NCI-H2081 treated with DMSO at 0.1 percent for 48 hours (cell line): ENCODE data around the gene CPLX3.

Experiments
- DNase-seq: peaks from one replicate; lab custom pipeline; 2025; lab: John Stamatoyannopoulos, UW

The CPLX3 gene

DNA sequence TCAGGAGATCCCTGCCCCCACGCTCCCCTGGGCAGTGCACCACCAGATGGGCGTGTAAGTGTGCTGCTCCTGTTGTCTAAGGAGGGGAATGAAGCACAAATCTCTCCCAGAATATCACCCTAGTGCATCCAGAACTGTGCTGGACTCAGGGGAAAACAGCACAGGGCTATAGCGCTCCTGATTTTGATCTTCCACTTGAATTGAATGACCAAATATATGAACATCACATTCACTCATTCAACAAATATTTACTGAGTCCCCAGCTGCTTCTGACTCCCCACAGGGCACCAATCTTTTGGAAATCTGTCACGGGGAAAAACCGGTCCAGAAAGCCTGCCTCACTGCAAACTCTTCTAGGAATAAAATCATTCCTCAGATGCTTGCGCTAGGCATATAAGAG, 2.4 kb downstream of the CPLX3 start:
- no peak for DNase-seq

GRCh38 chr15:74829486-74829885, 3.1 kb downstream of the CPLX3 start:
- no peak for DNase-seq

DNA sequence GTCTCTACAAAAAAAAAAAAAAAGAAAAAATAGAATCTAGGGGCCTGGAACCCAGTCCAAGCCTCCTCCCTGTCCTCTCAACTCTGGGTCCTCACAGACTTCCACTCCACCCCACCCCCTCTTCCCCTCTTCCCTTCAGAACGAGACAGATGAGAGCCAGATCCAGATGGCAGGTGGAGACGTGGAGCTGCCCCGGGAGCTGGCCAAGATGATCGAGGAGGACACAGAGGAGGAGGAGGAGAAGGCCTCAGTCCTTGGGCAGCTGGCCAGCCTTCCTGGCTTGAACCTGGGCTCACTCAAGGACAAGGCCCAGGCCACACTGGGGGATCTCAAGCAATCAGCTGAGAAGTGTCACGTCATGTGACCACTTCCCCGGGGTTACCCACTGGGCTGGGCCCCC, 3.6 kb downstream of the CPLX3 start:
- no peak for DNase-seq

DNA sequence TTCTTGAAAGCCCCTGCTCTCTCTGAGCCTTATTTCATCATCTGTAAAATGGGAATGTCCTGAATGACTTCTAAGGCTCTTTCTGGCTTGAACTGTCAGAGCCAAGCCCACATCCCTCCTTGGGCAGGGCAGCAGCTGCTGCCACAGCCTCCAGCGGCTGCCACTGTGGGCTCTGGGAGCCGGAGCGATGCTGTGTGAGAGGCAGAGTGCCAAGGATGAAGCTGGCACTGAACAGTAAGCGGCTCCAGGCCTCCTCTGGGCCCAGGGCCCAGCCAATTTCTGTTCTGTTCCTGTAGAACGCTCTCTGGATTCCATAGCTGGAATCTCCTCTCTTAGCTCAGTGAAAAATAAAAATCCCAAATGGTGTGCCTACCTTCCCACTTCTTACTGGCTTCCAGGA, 4.4 kb downstream of the CPLX3 start:
- DNase-seq = no peak

DNA sequence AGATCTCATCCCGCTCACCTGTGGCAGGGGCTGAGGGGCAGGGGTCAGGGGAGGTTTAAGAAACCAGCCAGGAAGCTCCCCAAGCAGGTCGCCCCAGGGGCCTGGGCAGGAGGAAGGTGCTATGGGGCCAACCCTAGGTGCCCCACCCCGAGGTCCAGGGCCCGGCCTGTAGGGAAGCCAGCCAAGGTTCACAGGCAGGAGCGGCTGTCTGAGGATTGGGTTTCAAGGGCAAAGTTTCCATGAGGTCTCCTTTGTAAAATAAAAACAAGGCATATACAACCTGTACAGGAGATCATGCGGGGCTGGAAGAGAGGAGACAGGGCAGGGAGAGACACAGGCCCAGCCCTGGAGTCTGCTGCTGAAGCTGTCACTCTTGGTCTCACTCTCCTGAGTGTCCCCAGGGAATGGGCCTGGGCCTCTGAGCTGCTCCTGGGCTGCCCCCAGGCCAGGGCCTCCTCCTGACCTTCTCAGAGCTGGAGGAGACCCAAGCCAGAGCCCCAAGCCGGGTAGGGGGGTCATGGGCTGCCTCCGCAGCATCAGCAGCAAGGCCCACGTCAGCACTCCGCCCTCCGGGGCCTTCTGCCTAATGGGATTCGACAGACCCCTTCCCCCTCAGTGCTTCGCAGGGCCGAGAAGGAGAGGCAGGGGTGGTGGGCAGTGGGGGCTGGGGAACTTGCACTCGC, 5.5 kb downstream of the CPLX3 start:
- DNase-seq = no peak

DNA sequence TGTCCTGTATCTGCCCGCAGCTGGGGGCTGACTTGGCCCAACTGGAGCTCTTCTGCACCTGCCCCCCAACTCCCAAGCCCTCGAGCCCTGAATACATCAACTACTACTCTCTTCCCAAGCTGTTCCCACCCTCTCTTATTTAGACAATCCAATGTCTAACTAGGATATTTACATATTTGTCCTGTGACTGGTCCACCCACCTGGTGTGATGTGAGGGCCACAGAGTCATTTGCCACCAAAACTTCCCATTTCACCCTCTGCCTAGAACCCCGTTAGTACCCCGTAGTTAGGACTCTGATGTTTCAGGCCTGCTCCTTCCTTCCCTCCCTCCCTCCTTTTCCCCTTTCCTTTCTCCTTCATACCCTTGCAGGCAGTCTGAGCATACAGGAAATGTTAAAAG, 6.4 kb downstream of the CPLX3 start:
- no peak for DNase-seq

GRCh38 chr15:74833376-74834107, 7.1 kb downstream of the CPLX3 start:
- no peak for DNase-seq

DNA sequence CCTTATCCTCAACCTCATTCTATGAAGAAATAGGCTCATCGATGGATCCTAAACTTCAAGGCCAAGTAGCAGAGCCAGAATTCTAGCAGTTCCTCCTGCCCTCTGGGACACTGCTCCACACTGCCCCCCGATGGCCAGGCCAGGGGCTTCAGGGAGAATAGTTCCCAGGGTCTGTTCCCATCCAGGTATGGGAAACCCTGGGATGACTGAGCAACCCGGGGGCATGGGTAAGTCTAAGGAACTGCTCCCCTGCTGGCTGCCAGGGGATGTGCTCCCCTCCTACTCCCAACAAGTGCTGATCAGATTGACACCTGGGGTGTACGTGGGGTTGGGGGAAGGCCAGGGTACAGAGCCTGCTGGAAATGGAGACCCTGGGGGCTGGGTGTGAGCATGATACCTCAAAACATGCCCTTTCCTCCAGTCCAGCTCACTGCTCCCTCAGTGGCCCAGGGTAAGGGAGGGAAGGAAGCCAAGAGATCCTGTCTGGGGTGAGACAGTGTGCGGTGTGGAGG, 8.9 kb downstream of the CPLX3 start:
- DNase-seq = no peak

DNA sequence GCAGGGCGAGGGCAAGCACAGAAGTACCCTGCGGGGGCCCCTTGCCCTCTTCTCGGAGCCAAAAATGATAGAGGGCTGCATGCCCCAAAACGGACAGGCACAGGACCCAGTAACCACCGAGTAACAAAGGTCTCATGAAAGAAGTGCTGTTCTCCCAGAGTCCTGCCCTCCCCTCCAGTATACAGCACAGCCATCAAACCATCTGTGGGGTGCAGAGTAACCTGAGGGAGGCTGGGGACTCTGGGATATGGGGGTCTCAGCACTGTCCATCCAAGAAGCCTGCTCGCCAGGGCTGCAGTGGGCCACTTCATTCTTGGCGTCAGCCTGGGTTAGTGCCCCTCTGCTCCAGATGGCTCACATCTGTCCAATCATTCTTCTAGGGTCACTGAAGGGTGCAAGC, 10.4 kb downstream of the CPLX3 start:
- no peak for DNase-seq

DNA sequence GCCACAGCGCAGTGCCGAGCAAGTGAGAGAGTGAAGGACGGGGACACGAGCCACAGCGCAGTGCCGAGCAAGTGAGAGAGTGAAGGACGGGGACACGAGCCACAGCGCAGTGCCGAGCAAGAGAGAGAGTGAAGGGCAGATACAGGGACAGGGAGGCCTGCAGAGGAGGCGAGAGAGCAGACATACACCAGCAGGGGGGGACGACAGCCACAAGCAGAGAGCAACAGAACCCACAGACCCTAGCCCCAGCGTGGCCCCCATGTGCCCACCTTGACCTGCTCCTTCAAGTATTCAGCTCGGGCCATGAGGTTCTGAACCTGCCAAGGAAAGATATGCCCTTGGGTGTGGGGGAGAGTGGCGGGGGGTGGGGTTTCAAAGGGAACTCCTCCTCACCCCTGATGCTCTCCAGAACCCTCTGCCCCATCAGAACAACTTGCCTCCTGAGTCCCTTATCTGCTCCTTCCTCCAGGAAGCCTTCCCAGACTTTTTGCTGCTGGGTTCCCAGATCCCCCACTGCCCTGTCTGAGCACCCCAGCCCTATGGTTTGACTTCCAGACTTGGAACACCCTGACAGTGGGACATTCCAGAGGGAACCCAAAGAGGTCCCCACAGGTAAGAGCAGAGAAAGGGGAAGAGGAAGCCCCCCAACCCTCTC, 11.2 kb downstream of the CPLX3 start:
- no peak for DNase-seq

- DNase-seq = no peak
These were observed 11.7 kb downstream of the CPLX3 start for GRCh38 chr15:74838137-74838516.

DNA sequence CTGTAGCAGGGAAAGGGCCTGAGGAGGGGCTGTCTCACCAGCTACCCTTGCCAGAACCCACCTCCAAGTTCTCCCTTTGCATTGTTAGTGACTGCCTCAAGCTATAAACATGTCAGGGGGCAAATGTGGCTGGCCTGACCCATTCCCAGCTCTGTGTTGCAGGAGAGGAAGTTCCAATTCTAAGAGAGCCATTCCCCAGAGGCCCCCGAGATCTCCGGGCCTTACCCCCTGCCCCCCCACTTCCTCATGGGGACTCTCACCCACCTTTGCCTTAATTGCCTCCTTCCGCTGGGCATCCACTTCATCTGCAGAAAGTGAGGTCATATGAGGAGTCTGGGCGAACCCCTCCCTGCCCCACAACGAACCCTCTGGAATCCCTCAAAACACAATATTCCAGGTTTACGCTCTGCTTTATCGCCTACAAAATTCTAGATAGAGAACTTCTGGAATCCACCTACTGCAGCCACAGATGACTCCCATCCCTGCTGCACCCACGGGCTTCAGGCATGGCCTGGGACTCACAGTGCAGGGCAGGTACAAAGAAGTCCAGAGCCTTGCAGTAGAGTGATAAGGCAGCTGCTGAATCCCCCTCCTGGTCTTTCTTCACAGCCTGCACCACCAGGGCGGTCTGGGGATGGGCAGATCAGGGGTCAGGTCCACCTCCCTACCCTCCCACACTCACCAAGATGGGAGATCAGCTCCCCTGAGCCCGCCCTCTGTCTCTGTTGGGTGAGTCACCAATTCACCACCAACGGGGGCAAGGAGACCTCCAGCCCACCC, 12.5 kb downstream of the CPLX3 start:
- no peak for DNase-seq

DNA sequence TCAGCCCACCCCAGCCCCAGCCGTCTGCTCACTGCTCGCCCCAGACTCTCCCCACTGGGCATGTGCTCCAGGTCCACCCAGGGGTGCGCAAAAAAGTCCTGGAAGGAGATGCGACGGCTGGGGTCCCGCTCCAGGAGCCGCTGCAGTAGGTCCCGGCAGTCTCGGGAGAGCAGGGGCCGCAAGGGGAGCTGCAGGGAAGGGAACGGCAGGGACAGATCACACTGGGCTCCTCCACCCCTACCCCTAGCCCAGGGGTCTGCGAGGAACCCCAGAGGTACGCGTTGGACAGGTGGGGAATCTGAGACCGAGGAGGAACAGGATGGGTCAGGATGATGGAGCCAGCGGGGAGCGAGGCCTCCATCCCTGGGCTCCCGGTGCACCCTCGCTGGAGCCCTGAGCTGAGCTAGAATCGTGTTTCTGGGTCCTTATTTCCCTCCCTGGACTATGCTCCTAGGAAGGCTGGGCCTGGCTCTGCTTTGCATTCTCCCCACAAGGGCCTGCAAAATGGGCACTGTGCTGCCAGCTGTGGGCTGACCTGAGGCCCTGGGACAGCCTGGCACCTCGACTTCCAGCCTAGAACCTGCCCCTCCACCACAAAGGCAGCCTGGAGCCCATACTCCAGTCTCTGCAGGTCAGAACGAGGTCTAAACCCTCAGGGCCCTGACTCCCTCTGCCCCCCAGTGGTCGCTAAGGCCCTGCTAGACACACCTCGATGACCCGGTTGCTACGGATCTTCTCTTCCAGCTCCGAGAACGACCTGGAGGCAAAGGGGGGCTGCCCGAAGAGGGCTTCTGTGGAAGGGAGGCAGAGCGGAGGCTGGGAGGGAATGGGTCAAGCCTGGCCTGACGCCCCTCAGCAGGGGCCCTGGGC, 13.3 kb downstream of the CPLX3 start:
- DNase-seq = no peak

DNA sequence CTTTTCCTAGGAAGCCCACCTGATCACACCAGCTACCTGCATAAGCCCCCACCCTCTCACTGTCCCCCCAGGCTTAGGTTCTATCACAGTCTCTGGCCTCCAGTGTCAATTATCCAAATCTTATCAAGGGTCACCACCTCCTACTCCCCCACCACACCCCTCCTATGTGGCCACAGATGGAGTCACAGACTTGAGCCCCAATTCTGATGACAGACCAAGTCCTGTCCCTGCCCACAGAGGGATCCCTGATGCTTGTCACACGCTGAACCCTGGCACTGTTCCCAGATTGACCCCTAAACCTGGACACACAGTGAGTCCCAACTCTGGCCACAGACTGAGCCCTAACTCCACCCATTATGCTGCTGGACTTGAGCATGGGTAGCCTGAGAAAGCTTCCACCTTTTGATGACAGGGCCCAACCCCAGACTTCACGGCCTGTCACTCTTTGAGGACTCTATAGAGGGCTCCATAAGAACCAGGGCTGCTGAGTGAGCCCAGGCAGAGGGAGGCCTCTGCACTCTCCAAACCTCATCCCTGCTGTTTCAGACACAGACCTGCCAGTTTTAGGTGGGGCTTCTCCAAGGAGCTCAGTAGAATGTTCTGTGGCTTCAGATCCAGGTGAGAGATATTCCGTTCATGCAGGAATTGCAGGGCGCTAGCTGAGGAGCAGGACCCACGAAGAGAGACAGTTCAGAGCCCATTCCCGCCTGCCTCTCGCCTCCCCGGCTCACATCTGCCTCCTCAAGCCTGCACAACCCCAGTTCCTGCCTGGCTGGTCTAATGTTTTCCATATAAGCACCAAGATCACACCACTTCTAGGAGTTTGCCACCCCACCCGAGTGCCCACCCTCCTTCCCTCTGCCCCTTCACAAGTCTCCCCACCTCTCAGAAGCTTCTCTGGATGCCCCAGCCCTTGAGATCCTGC, 14.7 kb downstream of the CPLX3 start:
- no peak for DNase-seq

DNA sequence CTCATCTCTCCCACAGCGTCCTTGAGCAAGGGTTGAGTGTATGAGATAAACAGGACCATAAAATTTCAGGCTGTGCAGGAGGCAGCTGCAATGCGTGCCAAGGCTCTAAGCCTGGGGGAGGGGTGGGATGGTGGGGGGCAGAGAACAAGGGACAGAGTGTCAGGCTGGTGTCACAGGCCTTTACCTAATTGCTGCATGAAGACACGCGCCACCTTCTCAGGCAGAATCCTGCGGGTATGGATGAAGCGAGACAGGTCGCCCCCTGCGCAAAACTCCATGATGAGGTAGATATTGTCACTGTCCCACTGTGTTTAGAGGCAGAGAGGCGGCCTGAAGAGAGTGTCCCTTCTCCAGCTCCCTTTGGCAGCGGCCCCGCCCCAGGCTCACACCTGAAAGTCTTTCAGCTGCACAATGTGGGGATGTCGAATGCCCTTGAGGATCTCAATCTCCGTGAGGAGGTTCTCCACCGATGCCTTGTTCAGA, 15.5 kb downstream of the CPLX3 start:
- no peak for DNase-seq

DNA sequence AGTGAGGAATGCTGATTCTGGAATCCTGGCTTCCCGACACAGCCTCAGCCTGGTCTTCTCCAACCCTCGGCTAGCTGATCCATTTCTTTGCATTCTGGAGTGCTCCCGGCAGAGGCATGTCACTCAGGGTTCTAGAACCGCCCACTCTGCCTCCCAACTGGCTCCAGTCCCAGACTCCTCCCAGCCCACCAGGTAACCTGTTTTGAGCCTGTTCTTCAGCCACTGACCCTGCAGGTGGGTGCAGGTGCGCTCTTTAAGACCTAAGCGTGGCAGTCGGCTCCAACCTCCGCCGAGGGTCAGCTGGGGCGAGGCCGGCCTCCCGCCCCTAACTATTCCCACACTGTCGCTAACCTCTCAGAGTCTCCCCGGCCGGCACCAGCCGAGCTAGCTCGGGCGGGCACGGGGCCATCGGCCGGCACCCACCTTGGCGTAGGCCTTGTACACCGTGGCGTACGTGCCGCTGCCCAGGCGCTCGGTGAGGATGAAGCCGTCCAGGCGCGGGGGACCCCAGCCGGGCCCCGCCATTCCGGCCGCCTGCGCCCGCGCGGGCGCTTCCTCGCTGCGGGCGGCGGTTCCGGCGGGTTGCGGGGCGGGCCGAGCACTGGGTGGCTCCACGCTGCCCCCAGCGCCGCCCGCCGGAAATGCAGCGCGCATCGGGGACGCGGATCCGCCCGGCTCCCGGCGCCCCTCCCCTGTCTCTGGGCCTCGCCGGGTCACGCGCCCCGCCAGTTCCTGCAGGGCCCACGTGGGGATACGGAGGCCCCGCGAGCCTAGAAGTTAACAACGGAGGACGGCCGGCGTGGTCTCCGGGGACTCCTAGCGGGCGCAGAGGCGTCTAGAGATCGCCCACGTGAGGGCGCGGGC, 16.4 kb downstream of the CPLX3 start, which contains the start of gene ULK3:
TSS of gene ULK3 (minus strand) at position 576 of the 864 bp plus-strand sequence. CDS start at position 525, 51 bp downstream.
- DNase-seq = peak; percentile 70

GRCh38 chr15:74843445-74843828, 17.0 kb downstream of the CPLX3 start:
- no peak for DNase-seq

- DNase-seq = no peak
These were observed 17.5 kb downstream of the CPLX3 start for GRCh38 chr15:74843891-74844299.
